K562 (cell line): ENCODE measurements around the gene EIF2S2. TPM values are rescaled to one million over a fixed set of nuclear protein-coding genes. Genes with fewer than 3 reads are reported as not detected.

Source experiments
- ETS2 ChIP-seq: IDR thresholded peaks from 2 replicates; pipeline ENCODE4 v1.6.1; 2016; ENCODE audit warnings: borderline replicate concordance, missing genetic modification characterization, mild to moderate bottlenecking, moderate library complexity, missing compliant biosample characterization; ENCODE audit not compliant: poor library complexity, severe bottlenecking
- EZH2 ChIP-seq: IDR thresholded peaks from 2 replicates; pipeline ENCODE4 v1.6.1; 2012; ENCODE audit warnings: low read depth, mild to moderate bottlenecking, inconsistent platforms, low read length, borderline replicate concordance
- MAZ ChIP-seq, 2 experiments: fragments of 450-650 bp in 1 of 2; sonication (generic) in 1 of 2; formaldehyde crosslinking; IDR thresholded peaks in 1 of 2; conservative IDR thresholded peaks in 1 of 2; 2 replicates each; pipeline versions ENCODE4 v1.4.0 to v1.5.0; 2020; ENCODE audit warnings: mild to moderate bottlenecking in 1 of 2, missing genetic modification reagents in 1 of 2
- MEF2D ChIP-seq: conservative IDR thresholded peaks from 2 replicates; pipeline ENCODE4 v1.6.1; 2016; ENCODE audit warnings: low read depth, missing genetic modification characterization, missing compliant biosample characterization
- NCOR1 ChIP-seq: fragments of 450-650 bp; IDR thresholded peaks from 2 replicates; pipeline ENCODE4 v1.6.1; 2016; ENCODE audit warnings: mild to moderate bottlenecking, moderate library complexity
- PYGO2 ChIP-seq: fragments of 450-650 bp; IDR thresholded peaks from 2 replicates; pipeline ENCODE4 v1.6.1; 2016; ENCODE audit warnings: mild to moderate bottlenecking, missing genetic modification characterization, moderate library complexity, missing compliant biosample characterization
- SMC3 ChIP-seq: conservative IDR thresholded peaks from 2 replicates; pipeline ENCODE4 v1.6.1; 2011; ENCODE audit warnings: low read depth, low read length, improper control_type of control experiment; ENCODE audit not compliant: insufficient read depth
- ZBTB33 ChIP-seq: sonication (generic); formaldehyde crosslinking; IDR thresholded peaks from 2 replicates; pipeline ENCODE4 v1.8.1; 2023; ENCODE audit warnings: mild to moderate bottlenecking, missing genetic modification reagents
- ZC3H8 ChIP-seq: fragments of 450-650 bp; IDR thresholded peaks from 2 replicates; pipeline ENCODE4 v1.6.1; 2017
- ZNF146 ChIP-seq: IDR thresholded peaks from one replicate; pipeline ENCODE4 v1.6.1; 2018; ENCODE audit warnings: missing compliant biosample characterization; ENCODE audit not compliant: unreplicated experiment
- ZNF695 ChIP-seq: fragments of 450-650 bp; formaldehyde crosslinking; IDR thresholded peaks from 2 replicates; pipeline ENCODE4 v1.4.0; 2020; ENCODE audit warnings: mild to moderate bottlenecking, moderate library complexity
- ZNF699 ChIP-seq: fragments of 250-450 bp; sonication (Bioruptor Pico); IDR thresholded peaks from 2 replicates; pipeline ENCODE4 v1.8.0; 2021; ENCODE audit warnings: mild to moderate bottlenecking, moderate library complexity; ENCODE audit not compliant: insufficient replicate concordance
- polyA plus RNA-seq, 8 experiments: library from polyadenylated mRNA; depleted of rRNA in 4 of 8; stranded (reverse) in 5 of 8; unstranded in 3 of 8; fragments of >200 nt; fragmentation: Nextera tagmentation in 2 of 8; fragmentation: Illumina TruSeq in 1 of 8; extraction: Ambion mirVana in 2 of 8; extraction: Trizol in 1 of 8; gene quantifications; 2 replicates each; pipeline versions ENCODE4 v1.2.1 to v1.2.3, GENCODE V29; 2011 to 2014; ENCODE audit warnings: inconsistent platforms in 1 of 8, missing spikeins in 1 of 8
- total RNA-seq, 7 experiments: library from RNA; depleted of rRNA in 6 of 7; stranded (reverse); fragments of >200 nt in 6 of 7; fragmentation: Illumina TruSeq in 2 of 7; extraction: Trizol in 2 of 7; gene quantifications; 2 replicates each; pipeline versions ENCODE4 v1.2.1 to v1.2.3, GENCODE V29; 2011 to 2021; ENCODE audit warnings: low replicate concordance in 1 of 7
- TF ChIP-seq, protein P1 (sequence below): fragments of 250-450 bp; sonication (Bioruptor Pico); IDR thresholded peaks from 2 replicates; pipeline ENCODE4 v1.4.0; 2020

The EIF2S2 gene
- total and polyA plus RNA-seq, 9 of the 15 experiments (the other 6 are each of a cell fraction or from before 2014, with no cell fraction given): 79.7 to 220 (median 154) TPM

GRCh38 chr20:34085544-34086040 is 26.5 kb downstream of the EIF2S2 start (continued):
- no peak for TF ChIP-seq ZBTB33
- TF ChIP-seq ZNF699 (CRISPR knock-in tag): no peak
- no peak for TF ChIP-seq ZC3H8
- TF ChIP-seq MAZ (CRISPR knock-in tag; conservative IDR thresholded peaks at IDR 0.05 in 1 of 2, IDR thresholded peaks at IDR 0.05 in 1 of 2): peak in 1 of 2 experiments; percentile 46; a peak in 1 of 4 replicates
- no peak for TF ChIP-seq EZH2
- TF ChIP-seq ETS2 (tag): no peak
- no peak for TF ChIP-seq SMC3
- TF ChIP-seq MEF2D (tag): peak; percentile 60; the same call in 1 of the 2 replicates
- no peak for TF ChIP-seq ZNF695
- no peak for TF ChIP-seq PYGO2
- no peak for TF ChIP-seq ZNF146
- TF ChIP-seq, protein P1, sequence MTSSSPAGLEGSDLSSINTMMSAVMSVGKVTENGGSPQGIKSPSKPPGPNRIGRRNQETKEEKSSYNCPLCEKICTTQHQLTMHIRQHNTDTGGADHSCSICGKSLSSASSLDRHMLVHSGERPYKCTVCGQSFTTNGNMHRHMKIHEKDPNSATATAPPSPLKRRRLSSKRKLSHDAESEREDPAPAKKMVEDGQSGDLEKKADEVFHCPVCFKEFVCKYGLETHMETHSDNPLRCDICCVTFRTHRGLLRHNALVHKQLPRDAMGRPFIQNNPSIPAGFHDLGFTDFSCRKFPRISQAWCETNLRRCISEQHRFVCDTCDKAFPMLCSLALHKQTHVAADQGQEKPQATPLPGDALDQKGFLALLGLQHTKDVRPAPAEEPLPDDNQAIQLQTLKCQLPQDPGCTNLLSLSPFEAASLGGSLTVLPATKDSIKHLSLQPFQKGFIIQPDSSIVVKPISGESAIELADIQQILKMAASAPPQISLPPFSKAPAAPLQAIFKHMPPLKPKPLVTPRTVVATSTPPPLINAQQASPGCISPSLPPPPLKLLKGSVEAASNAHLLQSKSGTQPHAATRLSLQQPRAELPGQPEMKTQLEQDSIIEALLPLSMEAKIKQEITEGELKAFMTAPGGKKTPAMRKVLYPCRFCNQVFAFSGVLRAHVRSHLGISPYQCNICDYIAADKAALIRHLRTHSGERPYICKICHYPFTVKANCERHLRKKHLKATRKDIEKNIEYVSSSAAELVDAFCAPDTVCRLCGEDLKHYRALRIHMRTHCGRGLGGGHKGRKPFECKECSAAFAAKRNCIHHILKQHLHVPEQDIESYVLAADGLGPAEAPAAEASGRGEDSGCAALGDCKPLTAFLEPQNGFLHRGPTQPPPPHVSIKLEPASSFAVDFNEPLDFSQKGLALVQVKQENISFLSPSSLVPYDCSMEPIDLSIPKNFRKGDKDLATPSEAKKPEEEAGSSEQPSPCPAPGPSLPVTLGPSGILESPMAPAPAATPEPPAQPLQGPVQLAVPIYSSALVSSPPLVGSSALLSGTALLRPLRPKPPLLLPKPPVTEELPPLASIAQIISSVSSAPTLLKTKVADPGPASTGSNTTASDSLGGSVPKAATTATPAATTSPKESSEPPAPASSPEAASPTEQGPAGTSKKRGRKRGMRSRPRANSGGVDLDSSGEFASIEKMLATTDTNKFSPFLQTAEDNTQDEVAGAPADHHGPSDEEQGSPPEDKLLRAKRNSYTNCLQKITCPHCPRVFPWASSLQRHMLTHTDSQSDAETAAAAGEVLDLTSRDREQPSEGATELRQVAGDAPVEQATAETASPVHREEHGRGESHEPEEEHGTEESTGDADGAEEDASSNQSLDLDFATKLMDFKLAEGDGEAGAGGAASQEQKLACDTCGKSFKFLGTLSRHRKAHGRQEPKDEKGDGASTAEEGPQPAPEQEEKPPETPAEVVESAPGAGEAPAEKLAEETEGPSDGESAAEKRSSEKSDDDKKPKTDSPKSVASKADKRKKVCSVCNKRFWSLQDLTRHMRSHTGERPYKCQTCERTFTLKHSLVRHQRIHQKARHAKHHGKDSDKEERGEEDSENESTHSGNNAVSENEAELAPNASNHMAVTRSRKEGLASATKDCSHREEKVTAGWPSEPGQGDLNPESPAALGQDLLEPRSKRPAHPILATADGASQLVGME (CRISPR knock-in tag): no peak
- peak; percentile 94 for TF ChIP-seq NCOR1
